HG02623 (cell line): ENCODE measurements around the gene TRMT112.
A peak's percentile ranks its signal among the peaks of the same experiment; 100 is the strongest.

Experiments
- ATAC-seq: cut with Tn5 transposase; IDR thresholded peaks from one replicate; pipeline ENCODE4 v1.9.1; 2021; ENCODE audit warnings: moderate library complexity; ENCODE audit not compliant: unreplicated experiment

Gene TRMT112

DNA sequence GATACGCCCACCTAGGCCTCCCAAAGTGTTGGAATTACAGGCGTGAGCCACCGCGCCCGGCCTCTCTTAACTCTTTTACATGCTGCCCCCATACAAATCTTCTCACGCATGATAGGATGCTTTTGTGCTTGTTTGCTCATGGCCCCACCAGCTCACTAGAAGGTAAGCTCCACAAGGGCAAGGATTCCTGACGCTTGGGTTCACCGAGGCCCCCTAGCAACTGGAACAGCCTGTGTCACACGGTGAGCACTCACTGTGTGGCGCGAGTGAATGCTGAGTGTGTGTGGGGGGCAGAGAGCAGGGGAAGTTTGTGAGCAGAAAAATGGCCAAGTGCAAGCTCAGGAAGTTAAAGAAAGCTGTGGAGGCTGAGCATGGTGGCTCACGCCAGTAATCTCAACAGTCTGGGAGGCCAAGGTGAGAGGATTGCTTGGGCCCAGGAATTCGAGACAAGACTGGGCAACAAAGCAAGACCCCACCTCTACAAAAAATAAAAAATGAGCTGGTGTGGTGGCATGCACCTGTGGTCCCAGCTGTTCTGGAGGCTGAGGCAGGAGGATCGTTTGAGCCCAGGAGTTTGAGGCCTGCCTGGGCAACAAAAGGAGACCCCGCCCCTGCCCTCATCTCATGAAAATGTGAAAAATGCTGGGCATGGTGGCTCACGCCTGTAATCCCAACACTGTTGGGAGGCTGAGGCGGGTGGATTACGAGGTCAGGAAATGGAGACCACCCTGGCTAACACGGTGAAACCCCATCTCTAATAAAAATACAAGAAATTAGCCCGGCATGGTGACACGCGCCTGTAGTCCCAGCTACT lies 35.2 kb downstream of the TRMT112 start:
- no peak for ATAC-seq

DNA sequence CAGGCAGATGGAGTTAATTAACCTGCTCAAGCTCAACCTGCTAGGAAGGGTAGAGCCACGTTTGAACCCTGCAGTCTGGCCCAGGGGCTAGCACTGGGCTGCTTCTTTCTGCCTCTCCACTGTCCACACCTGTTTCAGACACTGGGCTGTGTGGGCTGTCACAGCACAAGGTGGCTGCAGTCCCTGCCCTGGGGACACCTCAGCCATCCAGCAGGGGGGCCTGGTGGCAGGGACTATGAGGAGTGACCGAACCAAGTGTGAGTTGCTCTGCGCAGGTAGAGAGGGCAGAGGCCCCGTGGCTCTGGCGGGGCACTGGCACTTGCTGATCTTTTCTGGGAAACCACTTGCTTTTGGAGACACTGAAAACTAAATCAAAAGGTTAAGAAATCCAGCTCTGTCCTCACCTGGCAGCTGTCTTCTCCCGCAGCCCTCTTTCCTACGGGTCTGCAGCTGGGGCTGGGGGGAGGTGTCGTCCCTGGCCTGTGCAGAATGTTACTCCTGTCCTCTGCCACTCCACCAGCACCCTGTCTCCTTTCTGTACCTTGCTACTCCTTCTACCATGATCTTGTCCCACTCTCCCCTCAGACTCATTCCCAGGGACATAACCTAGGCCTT lies 38.7 kb downstream of the TRMT112 start:
- ATAC-seq: no peak

DNA sequence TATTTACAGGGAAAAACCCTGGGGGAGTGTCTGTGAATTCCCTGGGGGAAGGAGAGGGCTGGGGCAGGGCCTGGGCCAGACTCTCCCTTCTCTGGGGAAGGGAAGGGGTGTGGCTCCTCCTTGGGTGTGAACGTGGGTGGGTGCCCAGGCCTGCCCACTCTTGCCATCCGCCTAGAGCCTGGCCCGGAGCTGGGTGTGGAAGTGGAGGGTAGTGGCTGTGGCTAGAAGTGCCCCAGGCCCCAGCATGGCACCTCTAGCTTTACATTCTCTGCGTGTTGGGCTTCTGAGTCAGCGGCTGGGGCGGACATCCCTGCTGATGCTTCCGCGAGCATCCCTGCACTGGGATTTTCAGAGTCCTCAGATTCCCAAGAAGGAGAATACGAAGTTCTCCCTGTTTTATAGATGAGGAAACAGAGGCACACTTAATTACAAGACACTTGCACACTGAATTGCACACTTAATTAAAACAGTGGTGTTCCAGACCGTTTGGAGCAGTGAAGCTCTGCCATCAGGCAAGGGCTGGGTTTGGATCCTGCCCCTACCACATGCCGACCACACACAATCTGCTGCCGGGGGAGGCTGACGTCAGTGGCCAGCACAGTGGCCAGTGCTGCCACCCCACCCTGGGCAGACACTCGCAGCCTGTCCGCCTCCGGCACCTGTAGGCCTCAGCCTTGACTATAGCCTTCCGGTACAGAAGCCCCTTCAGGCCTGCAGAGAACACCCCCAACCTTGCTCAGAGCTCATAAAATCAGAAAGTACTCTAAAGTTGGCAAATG lies 40.5 kb downstream of the TRMT112 start:
- no peak for ATAC-seq

DNA sequence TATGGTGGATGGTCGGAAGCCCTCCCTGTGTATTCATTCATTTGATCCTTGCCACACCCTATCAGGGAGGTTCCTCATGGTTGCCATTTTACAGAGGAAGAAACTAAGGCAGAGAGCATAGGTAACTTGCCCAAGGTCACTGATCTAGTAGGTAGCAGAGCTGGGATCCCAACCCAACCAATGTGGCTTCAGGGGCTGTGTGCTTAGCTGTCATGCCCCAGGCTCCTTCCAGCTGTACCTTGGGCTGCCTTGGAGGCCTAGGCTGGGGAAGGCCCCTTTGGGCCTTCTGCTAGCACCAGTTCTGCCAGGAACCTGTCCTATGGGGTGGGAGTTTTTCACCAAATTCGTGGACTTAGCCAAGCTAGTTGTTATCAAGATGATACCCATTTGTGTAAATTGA lies 41.5 kb downstream of the TRMT112 start:
- no peak for ATAC-seq

DNA sequence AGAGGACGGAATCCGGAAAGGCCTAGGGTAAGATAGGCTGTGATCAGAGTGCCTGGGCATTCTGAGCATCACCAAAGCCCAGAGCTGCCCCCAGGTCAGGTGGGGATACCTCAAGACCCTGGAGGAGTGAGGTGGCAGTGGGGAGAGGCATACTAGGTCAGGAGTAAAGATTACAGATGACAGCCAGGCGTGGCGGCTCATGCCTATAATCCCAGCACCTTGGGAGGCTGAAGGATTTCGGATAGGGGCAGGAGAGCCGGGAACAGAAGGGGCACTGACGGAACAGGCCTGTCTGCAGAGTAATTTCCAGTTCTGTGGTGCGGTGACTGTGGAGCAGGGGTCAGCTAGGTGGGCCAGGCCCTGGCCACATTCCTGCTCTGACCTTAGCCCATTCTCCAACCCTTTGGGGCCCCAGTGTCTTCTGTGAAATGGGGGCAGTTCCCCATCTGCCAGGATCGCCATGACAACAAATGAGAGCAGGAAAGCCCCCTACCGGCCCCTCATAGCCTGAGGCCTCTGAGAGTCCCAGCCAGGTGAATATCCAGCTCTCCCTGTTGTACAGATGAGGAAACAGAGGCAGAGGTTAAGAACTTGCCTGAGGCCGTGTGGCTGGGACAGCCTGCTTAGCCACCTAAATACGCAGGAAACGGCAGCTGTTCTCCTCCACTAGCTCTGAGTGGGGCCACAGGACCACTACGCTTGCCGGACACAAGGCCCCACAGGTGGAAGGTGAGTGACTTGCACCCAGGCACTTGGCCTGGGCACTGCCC lies 42.1 kb downstream of the TRMT112 start:
- ATAC-seq: no peak

DNA sequence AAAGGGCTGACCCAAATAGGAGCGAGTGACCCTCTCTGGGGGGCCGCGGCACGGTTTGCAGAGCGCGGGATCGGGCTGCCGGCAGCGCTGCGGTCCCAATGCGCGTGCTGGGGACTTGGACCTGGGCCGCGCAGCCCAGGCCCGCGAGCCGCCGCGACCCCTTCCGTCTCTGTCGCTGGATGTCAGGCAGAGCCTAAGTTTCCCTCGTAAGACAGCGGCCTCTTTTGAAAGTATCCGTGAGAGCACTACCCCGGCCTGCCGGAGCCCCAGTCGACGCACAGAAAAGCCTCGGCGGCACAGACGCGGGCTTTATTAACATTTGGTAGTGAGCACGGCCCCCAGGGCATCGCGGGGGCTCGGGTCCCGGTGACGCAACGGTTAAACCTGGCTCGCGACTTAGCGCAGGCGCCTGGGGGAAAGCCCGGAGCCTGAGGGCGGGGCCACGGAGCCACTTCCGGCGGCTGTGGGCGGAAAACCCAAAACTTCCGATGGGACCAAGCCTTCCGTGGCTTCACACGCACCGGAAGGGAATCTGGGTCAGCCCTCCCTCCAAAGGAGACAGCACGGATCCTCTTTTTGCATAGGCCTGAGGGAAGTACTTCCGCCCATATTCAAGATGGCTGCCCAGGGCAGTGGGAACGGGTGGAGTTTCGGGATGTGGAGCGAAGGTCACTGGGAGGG lies 47.7 kb downstream of the TRMT112 start:
- peak; percentile 63 for ATAC-seq

DNA sequence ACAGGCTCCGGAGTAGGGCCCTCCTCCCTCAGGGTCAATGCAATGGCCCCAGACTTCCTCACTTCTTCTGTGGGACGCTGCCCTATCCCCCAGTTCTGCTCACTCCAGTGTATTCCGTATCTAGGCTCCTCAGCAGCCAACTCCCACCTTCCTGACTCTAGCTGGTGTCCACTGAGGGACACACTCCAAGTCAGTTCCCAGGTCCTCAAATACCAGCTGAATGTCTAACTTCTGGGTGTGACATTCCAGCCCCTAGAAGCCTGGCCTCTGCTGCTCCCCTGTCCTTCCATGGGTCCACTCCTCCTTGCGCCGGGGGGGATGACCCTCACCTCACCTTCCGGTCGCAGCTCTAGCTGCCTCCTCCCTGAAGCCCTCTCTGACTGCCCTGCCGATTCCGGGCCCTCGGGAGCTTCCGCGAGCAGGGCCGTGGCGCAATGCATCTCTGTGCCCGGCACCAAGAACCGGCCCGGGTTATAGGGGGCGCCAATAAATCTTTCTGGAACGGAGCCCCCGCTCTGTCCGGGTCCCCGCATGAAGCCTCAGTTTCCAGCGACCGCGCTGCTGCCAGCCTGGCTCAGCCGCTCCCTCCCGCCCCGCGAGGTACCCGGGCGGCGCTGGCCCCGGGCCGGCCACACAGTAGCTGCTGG lies 48.3 kb downstream of the TRMT112 start:
- ATAC-seq: peak; percentile 3

DNA sequence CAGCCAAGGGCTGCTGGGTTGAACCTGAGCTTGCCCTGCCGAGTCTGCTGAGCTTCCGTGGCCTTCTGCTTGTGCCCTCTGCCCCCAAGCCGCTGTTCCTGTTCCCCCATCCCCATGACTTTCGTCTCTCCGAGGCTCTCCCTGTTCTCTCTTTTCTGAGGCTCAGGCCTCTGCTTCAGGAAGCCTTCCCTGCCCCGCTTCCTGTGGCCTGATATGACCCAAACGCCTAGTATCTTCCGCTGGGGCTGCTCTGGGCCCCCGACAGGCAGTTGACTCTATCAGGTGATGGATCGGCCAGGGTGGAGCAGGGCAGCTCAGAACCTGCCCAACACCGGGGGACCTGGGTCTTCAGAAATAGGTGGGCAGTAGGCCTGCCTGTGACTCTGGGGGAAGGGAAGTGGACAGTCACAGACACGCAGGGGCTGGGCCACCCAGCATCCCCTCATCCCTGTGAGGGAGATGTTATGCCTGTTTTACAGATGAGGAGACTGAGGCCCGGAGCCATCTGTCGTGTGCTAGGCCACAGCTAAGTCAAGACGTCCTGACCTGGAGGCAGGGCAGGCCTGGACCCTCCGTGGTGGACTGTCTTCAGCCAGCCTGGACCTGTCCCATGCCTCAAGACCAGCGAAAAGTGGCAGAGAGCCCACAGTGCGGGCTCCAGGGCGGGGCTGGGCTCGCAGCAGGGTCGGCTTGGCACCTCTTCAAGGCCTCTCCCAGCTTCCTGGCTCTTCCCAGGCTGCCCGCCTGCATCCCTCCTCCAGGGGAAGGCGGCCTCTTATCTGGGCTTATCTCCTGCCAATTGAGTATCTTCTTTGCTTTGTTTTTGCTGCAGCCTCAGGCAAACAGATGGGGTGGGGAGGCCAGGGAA lies 49.1 kb downstream of the TRMT112 start:
- ATAC-seq: no peak

DNA sequence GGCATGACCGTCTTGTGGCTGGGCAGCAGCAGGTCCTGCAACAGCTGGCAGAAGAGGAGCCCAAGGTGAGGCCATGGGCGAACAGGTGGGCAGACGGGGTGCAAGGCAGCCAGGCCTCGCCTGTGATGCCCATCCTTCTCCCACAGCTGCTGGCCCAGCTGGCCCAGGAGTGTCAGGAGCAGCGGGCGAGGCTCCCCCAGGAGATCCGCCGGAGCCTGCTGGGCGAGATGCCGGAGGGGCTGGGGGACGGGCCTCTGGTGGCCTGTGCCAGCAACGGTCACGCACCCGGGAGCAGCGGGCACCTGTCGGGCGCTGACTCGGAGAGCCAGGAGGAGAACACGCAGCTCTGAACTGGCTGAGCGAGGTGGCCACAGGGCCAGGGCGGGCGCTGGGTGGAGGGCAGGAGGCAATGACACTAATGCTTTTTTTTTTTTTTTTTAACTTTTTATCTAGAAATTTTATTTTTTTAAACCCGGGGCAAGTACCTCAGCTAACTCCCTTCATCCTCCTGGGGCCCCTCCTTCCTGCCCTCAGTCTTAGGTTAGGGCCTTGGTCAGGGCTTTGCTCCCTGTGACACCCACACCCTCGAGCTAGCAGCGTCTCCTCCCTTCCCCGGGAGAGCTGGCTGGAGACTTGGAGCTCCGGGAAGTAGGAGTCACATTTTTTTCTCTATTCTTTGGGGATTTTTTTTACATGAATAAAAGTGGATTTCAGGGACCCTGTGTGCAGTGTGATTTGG lies 50.0 kb downstream of the TRMT112 start:
- no peak for ATAC-seq
